NK-92 (cell line): ENCODE results near the gene RANBP2.

Source experiments
- DNase-seq: peaks from one replicate; lab custom pipeline; 2025; ENCODE audit not compliant: unreplicated experiment; lab: John Stamatoyannopoulos, UW

RANBP2 gene

GRCh38 chr2:108776475-108776874 is 57.2 kb downstream of the RANBP2 start:
- no peak for DNase-seq

- no peak for DNase-seq
These were observed 59.6 kb downstream of the RANBP2 start for GRCh38 chr2:108778857-108779256.

- no peak for DNase-seq
These were observed 66.7 kb downstream of the RANBP2 start for GRCh38 chr2:108786008-108786353.

GRCh38 chr2:108786354-108787215 is 67.3 kb downstream of the RANBP2 start, which contains the start of gene CCDC138:
CCDC138 (plus strand) TSS chr2:108786771; CDS start chr2:108786823, 52 bp downstream.
- peak; percentile 42 for DNase-seq

GRCh38 chr2:108787216-108787541 is 67.9 kb downstream of the RANBP2 start:
- DNase-seq: no peak

- DNase-seq: no peak
These were observed 83.9 kb downstream of the RANBP2 start for GRCh38 chr2:108803045-108803736.

- DNase-seq: no peak
These were observed 85.8 kb downstream of the RANBP2 start for GRCh38 chr2:108805032-108805431.

GRCh38 chr2:108805782-108806181 is 86.5 kb downstream of the RANBP2 start:
- DNase-seq: no peak

- DNase-seq: no peak
These were observed 87.3 kb downstream of the RANBP2 start for GRCh38 chr2:108806371-108807113.

GRCh38 chr2:108809936-108810335 is 90.7 kb downstream of the RANBP2 start:
- no peak for DNase-seq

GRCh38 chr2:108810993-108811957 is 92.0 kb downstream of the RANBP2 start:
- no peak for DNase-seq

GRCh38 chr2:108813732-108814131 is 94.5 kb downstream of the RANBP2 start:
- no peak for DNase-seq

GRCh38 chr2:108820482-108820881 is 101.2 kb downstream of the RANBP2 start:
- no peak for DNase-seq

- no peak for DNase-seq
These were observed 104.0 kb downstream of the RANBP2 start for GRCh38 chr2:108823286-108823685.

- DNase-seq: no peak
These were observed 105.2 kb downstream of the RANBP2 start for GRCh38 chr2:108824316-108825070.

GRCh38 chr2:108825254-108825653 is 106.0 kb downstream of the RANBP2 start:
- no peak for DNase-seq

GRCh38 chr2:108825736-108826135 is 106.5 kb downstream of the RANBP2 start:
- no peak for DNase-seq

GRCh38 chr2:108829578-108830310 is 110.5 kb downstream of the RANBP2 start:
- no peak for DNase-seq

- no peak for DNase-seq
These were observed 113.9 kb downstream of the RANBP2 start for GRCh38 chr2:108833219-108833618.
